KMS-11 (cell line): ENCODE data around the gene STX8.

Experiments
- H2AFZ ChIP-seq: fragments of 200-600 bp; sonication (generic); 2 replicates; pipeline ENCODE4 v1.6.1; 2016; ENCODE audit warnings: antibody characterized with exemption, mixed run types, low read depth
- H3K27ac ChIP-seq: fragments of 200-600 bp; sonication (generic); 2 replicates; pipeline ENCODE4 v1.6.1; 2016; ENCODE audit warnings: mild to moderate bottlenecking, mixed run types
- H3K27me3 ChIP-seq: fragments of 200-600 bp; sonication (generic); 2 replicates; pipeline ENCODE4 v1.6.1; 2017; ENCODE audit warnings: mild to moderate bottlenecking, low read depth, mixed run types, moderate library complexity; ENCODE audit not compliant: insufficient read depth
- H3K36me3 ChIP-seq: fragments of 200-600 bp; sonication (generic); 2 replicates; pipeline ENCODE4 v1.6.1; 2017; ENCODE audit warnings: mild to moderate bottlenecking, mixed run types; ENCODE audit not compliant: insufficient read depth
- H3K4me1 ChIP-seq: fragments of 200-600 bp; sonication (generic); 2 replicates; pipeline ENCODE4 v1.6.1; 2016; ENCODE audit warnings: mild to moderate bottlenecking, low read depth, mixed run types; ENCODE audit not compliant: poor library complexity, severe bottlenecking
- H3K4me2 ChIP-seq: fragments of 200-600 bp; sonication (generic); 2 replicates; pipeline ENCODE4 v1.7.0; 2016; ENCODE audit warnings: mild to moderate bottlenecking, mixed run types
- H3K4me3 ChIP-seq: fragments of 200-600 bp; sonication (generic); IDR thresholded peaks from 2 replicates; pipeline ENCODE4 v1.6.1; 2017; ENCODE audit warnings: low read depth, low read length, mixed read lengths; ENCODE audit not compliant: insufficient read depth
- H3K79me2 ChIP-seq: fragments of 200-600 bp; sonication (generic); 2 replicates; pipeline ENCODE4 v1.6.1; 2016; ENCODE audit warnings: low read depth, mixed run types; ENCODE audit not compliant: insufficient read depth
- H3K9ac ChIP-seq: fragments of 200-600 bp; sonication (generic); 2 replicates; pipeline ENCODE4 v1.6.1; 2016; ENCODE audit warnings: mild to moderate bottlenecking, mixed run types
- H4K20me1 ChIP-seq: fragments of 200-600 bp; sonication (generic); 2 replicates; pipeline ENCODE4 v1.6.1; 2016; ENCODE audit warnings: mild to moderate bottlenecking, mixed run types; ENCODE audit not compliant: insufficient read depth
- CTCF ChIP-seq: fragments of 200-600 bp; sonication (generic); conservative IDR thresholded peaks from 2 replicates; pipeline ENCODE4 v1.6.1; 2017; ENCODE audit warnings: low read depth, mild to moderate bottlenecking, antibody characterized with exemption, low read length, moderate library complexity, mixed read lengths

Gene STX8

GRCh38 chr17:9419932-9420453 is 155.6 kb downstream of the STX8 start:
- Histone ChIP-seq H4K20me1 (no peaks in the 10 kb centered on the region), H3K79me2 (no peaks in the 10 kb centered on the region), H3K4me2 (no peak overlapping the region), H3K27me3 (no peaks in the 10 kb centered on the region), H3K4me3 (no peak overlapping the region), H3K4me1 (no peaks in the 10 kb centered on the region), H3K27ac (no peak overlapping the region), H3K36me3 (no peaks in the 10 kb centered on the region), H3K9ac (no peak overlapping the region), H2AFZ (no peak overlapping the region)
- TF ChIP-seq CTCF, result no peak

- no peaks in the 10 kb centered on the region for H3K27me3 ChIP-seq
- H3K4me3 ChIP-seq, result no peak overlapping the region
- H2AFZ ChIP-seq, result no peak overlapping the region
- TF ChIP-seq CTCF, result no peak
- H3K4me2 ChIP-seq, result no peak overlapping the region
- no peaks in the 10 kb centered on the region for H3K36me3 ChIP-seq
- H4K20me1 ChIP-seq, result no peaks in the 10 kb centered on the region
- no peak overlapping the region for H3K27ac ChIP-seq
- no peaks in the 10 kb centered on the region for H3K79me2 ChIP-seq
- no peaks in the 10 kb centered on the region for H3K4me1 ChIP-seq
- H3K9ac ChIP-seq, result no peak overlapping the region
Measured at GRCh38 chr17:9414471-9414870, 161.1 kb downstream of the STX8 start.

DNA sequence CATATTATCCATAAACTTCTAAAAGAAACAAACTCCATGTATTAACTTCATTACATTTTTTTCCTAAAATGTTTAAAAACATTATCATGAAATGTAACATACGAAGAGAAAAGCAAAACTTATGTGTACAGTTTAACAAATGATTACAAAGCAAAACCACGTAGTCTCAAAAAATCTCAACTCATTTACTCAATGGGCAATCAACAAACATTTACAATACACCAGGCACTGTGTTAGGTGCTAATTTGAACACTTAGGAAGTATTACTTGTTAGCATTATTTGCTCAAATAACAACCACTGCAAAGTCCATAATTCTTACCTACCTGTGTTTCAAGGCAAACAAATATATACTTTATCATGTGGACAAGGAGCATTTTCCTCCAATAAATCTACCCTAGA is 164.9 kb downstream of the STX8 start:
- TF ChIP-seq CTCF, result no peak
- no peaks in the 10 kb centered on the region for H3K4me1 ChIP-seq
- H3K27ac ChIP-seq, result no peak overlapping the region
- H4K20me1 ChIP-seq, result no peaks in the 10 kb centered on the region
- H3K36me3 ChIP-seq, result no peaks in the 10 kb centered on the region
- H3K4me3 ChIP-seq, result no peak overlapping the region
- H2AFZ ChIP-seq, result no peak overlapping the region
- H3K4me2 ChIP-seq, result no peak overlapping the region
- H3K9ac ChIP-seq, result no peak overlapping the region
- no peaks in the 10 kb centered on the region for H3K27me3 ChIP-seq
- no peaks in the 10 kb centered on the region for H3K79me2 ChIP-seq

GRCh38 chr17:9410301-9410700 is 165.3 kb downstream of the STX8 start:
- H3K4me2 ChIP-seq, result no peak overlapping the region
- H3K27me3 ChIP-seq, result no peaks in the 10 kb centered on the region

More at GRCh38 chr17:9410301-9410700, 165.3 kb downstream of the STX8 start:
- Histone ChIP-seq H3K79me2 (no peaks in the 10 kb centered on the region), H4K20me1 (no peaks in the 10 kb centered on the region), H3K27ac (no peak overlapping the region), H3K4me3 (no peak overlapping the region), H3K4me1 (no peaks in the 10 kb centered on the region), H3K36me3 (no peaks in the 10 kb centered on the region), H3K9ac (no peak overlapping the region), H2AFZ (no peak overlapping the region)
- TF ChIP-seq CTCF, result no peak
